ENCODE data around the gene RRAS2.

DNA sequence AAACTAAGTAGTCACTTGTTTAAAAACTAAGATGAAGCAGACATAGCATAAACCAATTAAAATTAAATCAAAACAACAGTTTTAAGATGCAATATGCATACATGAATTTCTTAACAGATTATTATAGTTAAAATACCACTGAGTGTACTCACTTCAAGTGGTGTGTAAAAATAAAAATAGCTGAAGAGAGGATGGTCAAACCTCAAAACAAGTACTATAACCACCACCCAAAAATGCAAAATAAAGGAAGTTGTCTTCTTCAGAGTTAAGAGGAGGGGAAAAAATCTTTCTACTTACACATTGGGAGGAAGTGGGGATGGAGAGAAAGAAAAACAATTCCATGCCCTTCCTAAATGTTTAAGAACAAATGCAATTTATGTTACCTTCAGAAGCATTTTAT, 31.9 kb downstream of the RRAS2 start:
- TF ChIP-seq, protein P1, sequence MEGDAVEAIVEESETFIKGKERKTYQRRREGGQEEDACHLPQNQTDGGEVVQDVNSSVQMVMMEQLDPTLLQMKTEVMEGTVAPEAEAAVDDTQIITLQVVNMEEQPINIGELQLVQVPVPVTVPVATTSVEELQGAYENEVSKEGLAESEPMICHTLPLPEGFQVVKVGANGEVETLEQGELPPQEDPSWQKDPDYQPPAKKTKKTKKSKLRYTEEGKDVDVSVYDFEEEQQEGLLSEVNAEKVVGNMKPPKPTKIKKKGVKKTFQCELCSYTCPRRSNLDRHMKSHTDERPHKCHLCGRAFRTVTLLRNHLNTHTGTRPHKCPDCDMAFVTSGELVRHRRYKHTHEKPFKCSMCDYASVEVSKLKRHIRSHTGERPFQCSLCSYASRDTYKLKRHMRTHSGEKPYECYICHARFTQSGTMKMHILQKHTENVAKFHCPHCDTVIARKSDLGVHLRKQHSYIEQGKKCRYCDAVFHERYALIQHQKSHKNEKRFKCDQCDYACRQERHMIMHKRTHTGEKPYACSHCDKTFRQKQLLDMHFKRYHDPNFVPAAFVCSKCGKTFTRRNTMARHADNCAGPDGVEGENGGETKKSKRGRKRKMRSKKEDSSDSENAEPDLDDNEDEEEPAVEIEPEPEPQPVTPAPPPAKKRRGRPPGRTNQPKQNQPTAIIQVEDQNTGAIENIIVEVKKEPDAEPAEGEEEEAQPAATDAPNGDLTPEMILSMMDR (IDR thresholded peaks at IDR 0.05): no peak
- TF ChIP-seq POLR2AphosphoS5 (IDR thresholded peaks at IDR 0.05) (no peak), POLR2A (IDR thresholded peaks at IDR 0.05; ENCODE audit: low read depth) (no peak), EP300 (IDR thresholded peaks at IDR 0.05) (no peak)

Data from esophagus muscularis mucosa (tissue), 4 donors.